Gastroesophageal sphincter (tissue), 3 donors: ENCODE measurements around the gene CPLX4.

Experiments
- CTCF ChIP-seq, 4 experiments: fragments of 200-600 bp in 2 of 4; fragments of 450-650 bp in 2 of 4; sonication (generic) in 1 of 4; IDR thresholded peaks; one replicate each; pipeline ENCODE4 v1.5.1; 2017 to 2019; ENCODE audit warnings: antibody characterized with exemption in 4 of 4, mild to moderate bottlenecking in 2 of 4, moderate library complexity in 2 of 4
- EP300 ChIP-seq: sonication (generic); formaldehyde crosslinking; IDR thresholded peaks from one replicate; pipeline ENCODE4 v1.6.1; 2017; ENCODE audit warnings: antibody characterized with exemption, mild to moderate bottlenecking
- POLR2A ChIP-seq, 2 donors: fragments of 450-650 bp; IDR thresholded peaks; one replicate each; pipeline ENCODE4 v1.6.1; 2017; ENCODE audit warnings: antibody characterized with exemption in 2 of 2, mild to moderate bottlenecking in 2 of 2, moderate library complexity in 1 of 2
- POLR2AphosphoS5 ChIP-seq: sonication (generic); formaldehyde crosslinking; IDR thresholded peaks from one replicate; pipeline ENCODE4 v1.6.1; 2017; ENCODE audit warnings: antibody characterized with exemption

- TF ChIP-seq CTCF (IDR thresholded peaks at IDR 0.05): no peak
- no peak for TF ChIP-seq POLR2AphosphoS5
- no peak for TF ChIP-seq POLR2A (IDR thresholded peaks at IDR 0.05)
- TF ChIP-seq EP300: no peak
These were observed 39.5 kb upstream of the CPLX4 start for GRCh38 chr18:59357928-59358327.
